Kidney epithelial cell (primary cell): ENCODE results near the gene CPNE8. TPM values are rescaled to one million over a fixed set of nuclear protein-coding genes. Genes with fewer than 3 reads are reported as not detected.

Experiments used
- DNase-seq: peaks from one replicate; pipeline ENCODE4 v3.0.0-alpha.2; 2010; ENCODE audit warnings: low read depth
- H3K27me3 ChIP-seq: 2 replicates; pipeline ENCODE4 v1.6.0; 2011; ENCODE audit warnings: low read length; ENCODE audit not compliant: control insufficient read depth, insufficient read depth
- H3K36me3 ChIP-seq: 2 replicates; pipeline ENCODE4 v1.5.1; 2011; ENCODE audit warnings: low read length; ENCODE audit not compliant: control insufficient read depth, insufficient read depth
- H3K4me3 ChIP-seq: 2 replicates; pipeline ENCODE4 v1.5.1; 2011; ENCODE audit warnings: low read depth, mild to moderate bottlenecking, control low read depth, low read length
- total RNA-seq: library from RNA; depleted of rRNA; stranded (reverse); fragments of >200 nt; gene quantifications from 2 replicates; pipeline ENCODE4 v1.2.3, GENCODE V29; 2015
- TF ChIP-seq, protein P1 (sequence below): IDR thresholded peaks from 2 replicates; pipeline ENCODE4 v1.5.1; 2011; ENCODE audit warnings: mild to moderate bottlenecking, moderate library complexity, low read length, control low read depth, inconsistent platforms; ENCODE audit not compliant: insufficient read depth, poor library complexity, severe bottlenecking

The CPNE8 gene
- total RNA-seq, 1 donor from 2014 or later, result 8.0 TPM

DNA sequence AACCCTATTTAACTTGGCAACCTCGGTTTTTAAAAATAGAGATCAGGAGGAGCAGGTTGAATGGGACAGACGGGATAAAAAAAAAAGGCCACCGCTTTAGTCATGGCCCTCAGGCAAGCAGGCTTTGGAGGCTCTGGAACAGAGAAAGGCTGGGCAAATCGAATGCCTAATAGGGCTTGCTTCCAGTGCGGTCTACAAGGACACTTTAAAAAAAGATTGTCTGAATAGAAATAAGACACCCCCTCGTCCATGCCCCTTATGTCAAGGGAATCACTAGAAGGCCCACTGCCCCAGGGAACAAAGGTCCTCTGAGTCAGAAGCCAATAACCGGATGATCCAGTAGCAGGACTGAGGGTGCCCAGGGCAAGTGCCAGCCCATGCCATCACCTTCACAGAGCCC, 265.8 kb downstream of the CPNE8 start:
- no peaks in the 10 kb centered on the region for H3K36me3 ChIP-seq
- H3K4me3 ChIP-seq, result no peak overlapping the region
- H3K27me3 ChIP-seq, result no peaks in the 10 kb centered on the region
- DNase-seq, result no peak
- TF ChIP-seq, protein P1, sequence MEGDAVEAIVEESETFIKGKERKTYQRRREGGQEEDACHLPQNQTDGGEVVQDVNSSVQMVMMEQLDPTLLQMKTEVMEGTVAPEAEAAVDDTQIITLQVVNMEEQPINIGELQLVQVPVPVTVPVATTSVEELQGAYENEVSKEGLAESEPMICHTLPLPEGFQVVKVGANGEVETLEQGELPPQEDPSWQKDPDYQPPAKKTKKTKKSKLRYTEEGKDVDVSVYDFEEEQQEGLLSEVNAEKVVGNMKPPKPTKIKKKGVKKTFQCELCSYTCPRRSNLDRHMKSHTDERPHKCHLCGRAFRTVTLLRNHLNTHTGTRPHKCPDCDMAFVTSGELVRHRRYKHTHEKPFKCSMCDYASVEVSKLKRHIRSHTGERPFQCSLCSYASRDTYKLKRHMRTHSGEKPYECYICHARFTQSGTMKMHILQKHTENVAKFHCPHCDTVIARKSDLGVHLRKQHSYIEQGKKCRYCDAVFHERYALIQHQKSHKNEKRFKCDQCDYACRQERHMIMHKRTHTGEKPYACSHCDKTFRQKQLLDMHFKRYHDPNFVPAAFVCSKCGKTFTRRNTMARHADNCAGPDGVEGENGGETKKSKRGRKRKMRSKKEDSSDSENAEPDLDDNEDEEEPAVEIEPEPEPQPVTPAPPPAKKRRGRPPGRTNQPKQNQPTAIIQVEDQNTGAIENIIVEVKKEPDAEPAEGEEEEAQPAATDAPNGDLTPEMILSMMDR, result no peak

DNA sequence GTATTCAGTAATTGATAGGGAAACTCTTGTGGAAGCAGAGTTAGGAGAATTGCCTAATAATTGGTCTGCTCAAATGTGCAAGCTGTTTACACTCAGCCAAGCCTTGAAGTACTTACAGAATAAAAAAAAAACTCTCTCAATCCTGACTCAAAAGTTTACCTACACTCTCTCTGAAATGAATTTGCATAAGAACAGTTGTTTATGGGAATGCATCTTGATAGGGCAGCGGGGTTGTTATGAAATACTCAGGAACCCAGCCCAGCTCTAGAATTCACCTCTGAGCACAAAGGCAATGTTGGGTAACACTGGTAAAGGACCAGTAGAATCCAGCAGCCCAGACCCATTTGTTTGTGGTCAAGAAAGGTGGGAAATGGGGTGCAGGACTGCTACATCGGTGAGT, 267.0 kb downstream of the CPNE8 start:
- TF ChIP-seq, protein P1, result no peak
- Histone ChIP-seq H3K4me3 (no peak overlapping the region), H3K27me3 (no peaks in the 10 kb centered on the region), H3K36me3 (no peaks in the 10 kb centered on the region)
- no peak for DNase-seq

DNA sequence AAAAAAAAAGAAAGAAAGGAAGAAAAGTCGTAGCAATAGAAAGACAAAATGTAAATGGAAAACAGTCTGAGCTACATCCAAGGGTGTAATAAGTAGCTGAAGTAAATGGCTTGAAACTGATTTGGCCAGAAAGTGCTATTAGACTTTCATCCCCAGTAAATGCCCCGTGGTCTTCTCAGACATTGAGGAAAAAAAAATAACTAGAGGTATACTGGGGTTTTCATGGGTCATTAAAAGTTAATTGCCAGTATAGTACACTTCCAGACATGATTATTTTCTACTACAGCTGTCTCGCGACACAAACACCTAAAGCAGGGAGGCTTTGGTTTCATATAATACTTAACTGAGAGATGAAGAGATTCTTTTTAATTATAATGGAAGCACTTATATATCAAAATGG, 271.9 kb downstream of the CPNE8 start:
- Histone ChIP-seq H3K27me3 (no peaks in the 10 kb centered on the region), H3K36me3 (no peaks in the 10 kb centered on the region), H3K4me3 (no peak overlapping the region)
- DNase-seq, result no peak
- TF ChIP-seq, protein P1, result no peak

DNA sequence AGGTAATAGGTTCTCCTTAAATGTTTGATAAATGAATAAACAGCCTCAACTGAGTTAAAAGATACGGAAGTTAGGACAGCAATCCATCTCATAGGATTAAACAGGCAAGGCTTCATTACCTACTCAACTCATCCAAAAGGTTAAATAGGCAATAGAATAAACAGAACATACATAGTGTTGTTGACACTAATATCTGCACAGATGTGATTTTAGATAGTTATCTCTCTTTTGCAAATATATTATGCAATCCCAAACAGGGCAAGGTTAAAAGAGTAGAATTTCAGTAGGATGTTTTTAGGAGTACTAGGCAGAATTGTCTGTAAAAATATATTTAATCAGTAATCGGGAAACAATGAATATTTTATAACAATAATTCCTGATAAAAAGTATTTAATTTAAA, 276.3 kb downstream of the CPNE8 start:
- Histone ChIP-seq H3K36me3 (no peaks in the 10 kb centered on the region), H3K27me3 (no peaks in the 10 kb centered on the region), H3K4me3 (no peak overlapping the region)
- DNase-seq, result no peak
- TF ChIP-seq, protein P1, result no peak

DNA sequence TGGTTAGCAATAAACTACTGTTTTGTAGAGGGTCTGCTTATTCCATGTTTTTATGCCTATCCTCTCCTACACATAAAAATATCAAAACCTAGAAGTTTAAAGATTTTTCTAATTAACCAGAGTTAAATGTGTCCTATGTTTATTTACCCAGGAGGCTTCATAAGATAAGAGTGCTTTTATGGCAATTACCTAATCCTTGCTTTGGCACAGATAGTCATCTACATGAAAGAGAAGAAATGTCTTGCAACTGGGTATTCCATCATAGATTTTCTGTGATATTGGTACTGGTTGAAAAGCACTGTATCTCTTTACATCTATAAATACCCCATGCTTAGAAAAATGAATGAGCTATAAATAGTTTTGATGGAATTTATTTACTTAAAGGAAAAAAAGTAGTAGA, 277.1 kb downstream of the CPNE8 start:
- TF ChIP-seq, protein P1, result no peak
- H3K36me3 ChIP-seq, result no peaks in the 10 kb centered on the region
- H3K4me3 ChIP-seq, result no peak overlapping the region
- no peaks in the 10 kb centered on the region for H3K27me3 ChIP-seq
- no peak for DNase-seq

DNA sequence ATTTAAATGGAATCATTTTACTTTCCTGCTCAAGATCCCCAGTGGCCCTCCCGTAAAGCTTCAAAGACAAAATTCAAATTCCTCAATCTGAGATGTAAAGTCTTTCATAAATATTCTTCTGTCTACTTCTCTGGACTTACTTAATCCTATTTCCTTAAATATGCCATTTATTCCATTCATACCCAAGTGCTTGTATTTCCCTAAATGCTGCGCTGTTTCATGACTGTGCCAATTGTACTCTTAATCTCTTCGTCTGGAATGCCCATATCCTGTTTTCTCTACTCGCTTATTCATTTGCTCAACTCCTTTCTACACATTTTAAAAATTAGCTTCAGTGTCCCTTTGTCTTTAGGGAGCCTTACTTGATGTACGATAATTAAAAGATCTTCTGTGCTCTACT, 280.1 kb downstream of the CPNE8 start:
- no peak for DNase-seq
- H3K4me3 ChIP-seq, result no peak overlapping the region
- no peaks in the 10 kb centered on the region for H3K27me3 ChIP-seq
- TF ChIP-seq, protein P1, result no peak
- H3K36me3 ChIP-seq, result no peaks in the 10 kb centered on the region
